ENCODE results near the gene PSPC1. TPM values are rescaled to one million over a fixed set of nuclear protein-coding genes. Genes with fewer than 3 reads are reported as not detected.
"Not testable (repeated sequence)": the region's sequence is repeated elsewhere in the genome, so short reads cannot be mapped to it uniquely, and the experiment has no call there.

Gene PSPC1, protein sequence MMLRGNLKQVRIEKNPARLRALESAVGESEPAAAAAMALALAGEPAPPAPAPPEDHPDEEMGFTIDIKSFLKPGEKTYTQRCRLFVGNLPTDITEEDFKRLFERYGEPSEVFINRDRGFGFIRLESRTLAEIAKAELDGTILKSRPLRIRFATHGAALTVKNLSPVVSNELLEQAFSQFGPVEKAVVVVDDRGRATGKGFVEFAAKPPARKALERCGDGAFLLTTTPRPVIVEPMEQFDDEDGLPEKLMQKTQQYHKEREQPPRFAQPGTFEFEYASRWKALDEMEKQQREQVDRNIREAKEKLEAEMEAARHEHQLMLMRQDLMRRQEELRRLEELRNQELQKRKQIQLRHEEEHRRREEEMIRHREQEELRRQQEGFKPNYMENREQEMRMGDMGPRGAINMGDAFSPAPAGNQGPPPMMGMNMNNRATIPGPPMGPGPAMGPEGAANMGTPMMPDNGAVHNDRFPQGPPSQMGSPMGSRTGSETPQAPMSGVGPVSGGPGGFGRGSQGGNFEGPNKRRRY
- 25.7 and 38.2 TPM in 2 replicates for total RNA-seq (2014; rRNA removed; shearing (Covaris generic); ENCODE audit: low replicate concordance)

DNA sequence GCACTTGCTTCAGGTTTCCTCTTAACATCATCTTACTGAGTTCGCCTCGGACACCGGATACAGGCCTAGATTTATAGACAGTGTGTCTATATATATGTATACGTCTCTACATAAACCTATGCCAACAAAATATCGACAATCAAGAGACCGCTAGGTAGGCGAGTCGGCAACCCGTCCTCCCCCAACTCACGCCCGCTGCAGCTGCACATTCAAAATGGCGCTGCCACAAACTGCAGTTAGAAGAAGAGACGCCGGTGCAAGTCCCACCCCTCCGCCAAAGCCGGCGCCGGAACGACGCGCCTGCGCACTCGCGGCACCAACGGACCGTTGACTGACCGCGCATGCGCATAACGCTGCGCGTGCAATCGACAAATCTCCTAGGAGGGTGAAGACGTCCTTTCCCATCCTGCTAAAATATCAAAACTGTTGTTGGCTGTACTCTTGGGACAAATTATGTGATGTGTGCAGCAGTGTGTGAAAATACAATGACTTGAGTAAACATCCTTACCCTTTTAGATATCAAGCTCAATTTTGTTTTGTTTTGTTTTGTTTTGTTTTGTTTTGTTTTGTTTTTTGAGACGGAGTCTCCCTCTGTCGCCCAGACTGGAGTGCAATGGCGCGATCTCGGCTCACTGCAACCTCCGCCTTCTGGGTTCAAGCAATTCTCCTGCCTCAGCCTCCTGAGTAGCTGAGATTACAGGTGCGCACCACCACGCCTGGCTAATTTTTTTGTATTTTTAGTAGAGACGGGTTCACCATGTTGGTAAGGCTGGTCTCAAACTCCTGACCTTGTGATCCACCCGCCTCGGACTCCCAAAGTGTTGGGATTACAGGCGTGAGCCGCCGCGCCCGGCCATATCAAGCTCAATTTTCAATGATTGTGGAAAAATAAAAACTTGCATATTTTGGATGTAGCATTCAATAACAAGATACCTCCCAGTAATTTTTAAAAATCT lies at the start of gene PSPC1:
TSS of gene PSPC1 (minus strand) at position 219 of the 956 bp plus-strand sequence. CDS start at position 31, 188 bp downstream.
- peaks cover 12% of the 10 kb centered on the region for H3K36me3 ChIP-seq
- not testable (repeated sequence) for H3K9me3 ChIP-seq, H3K27me3 ChIP-seq
- DNase-seq = peak; percentile 93
- H3K4me3 ChIP-seq = peak within 1 kb of the TSS; percentile 88

DNA sequence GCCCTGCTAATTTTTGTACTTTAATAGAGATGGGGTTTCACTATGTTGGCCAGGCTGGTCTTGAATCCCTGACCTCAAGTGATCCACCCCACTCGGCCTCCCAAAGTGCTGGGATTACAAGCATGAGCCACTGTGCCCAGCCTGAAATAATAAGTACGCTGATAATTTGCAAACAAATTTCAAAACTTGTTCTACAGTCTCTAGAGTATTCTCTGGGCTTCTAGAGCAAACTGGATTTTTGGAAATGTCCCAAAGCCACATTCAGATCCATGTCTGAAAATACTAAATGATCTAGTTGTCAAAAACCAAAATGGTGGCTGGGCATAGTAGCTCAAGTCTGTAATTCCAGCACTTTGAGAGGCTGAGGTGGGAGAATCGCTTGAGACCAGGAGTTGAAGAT lies 39.9 kb upstream of the PSPC1 start:
- peaks cover 31% of the 10 kb centered on the region for H3K36me3 ChIP-seq
- no peaks in the 10 kb centered on the region for H3K27me3 ChIP-seq
- no peak for DNase-seq
- no peaks in the 10 kb centered on the region for H3K9me3 ChIP-seq
- no peak overlapping the region for H3K4me3 ChIP-seq

DNA sequence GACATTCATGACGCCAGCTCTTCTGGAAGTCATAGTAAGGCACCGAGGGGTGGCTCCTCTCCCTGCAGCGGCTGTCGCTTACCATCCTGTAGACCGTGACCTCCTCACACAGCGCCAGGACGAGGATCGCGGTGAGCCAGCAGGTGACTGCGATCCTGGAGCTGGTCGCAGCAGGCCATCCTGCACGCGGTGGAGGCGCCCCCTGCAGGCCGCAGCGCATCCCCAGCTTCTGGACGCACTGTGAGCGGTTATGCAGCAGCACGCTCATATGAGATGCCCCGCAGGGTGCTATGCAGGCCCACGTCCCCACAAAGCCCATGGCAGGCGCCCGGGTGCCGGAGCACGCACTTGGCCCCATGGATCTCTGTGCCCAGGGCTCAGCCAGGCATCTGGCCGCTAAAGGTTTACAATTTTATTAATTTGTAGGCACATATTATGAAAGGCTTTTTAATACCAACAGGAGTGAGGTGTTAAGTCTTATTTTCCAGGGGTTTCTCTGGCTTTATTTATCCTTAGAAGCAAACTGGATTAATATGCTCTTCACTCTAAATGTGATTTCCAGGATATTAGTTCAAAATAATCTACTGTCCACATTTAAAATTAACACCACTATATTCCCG lies 35.6 kb upstream of the PSPC1 start:
- Histone ChIP-seq H3K36me3 (peaks cover 18% of the 10 kb centered on the region), H3K27me3 (no peaks in the 10 kb centered on the region), H3K9me3 (no peaks in the 10 kb centered on the region), H3K4me3 (no peak overlapping the region)
- no peak for DNase-seq

DNA sequence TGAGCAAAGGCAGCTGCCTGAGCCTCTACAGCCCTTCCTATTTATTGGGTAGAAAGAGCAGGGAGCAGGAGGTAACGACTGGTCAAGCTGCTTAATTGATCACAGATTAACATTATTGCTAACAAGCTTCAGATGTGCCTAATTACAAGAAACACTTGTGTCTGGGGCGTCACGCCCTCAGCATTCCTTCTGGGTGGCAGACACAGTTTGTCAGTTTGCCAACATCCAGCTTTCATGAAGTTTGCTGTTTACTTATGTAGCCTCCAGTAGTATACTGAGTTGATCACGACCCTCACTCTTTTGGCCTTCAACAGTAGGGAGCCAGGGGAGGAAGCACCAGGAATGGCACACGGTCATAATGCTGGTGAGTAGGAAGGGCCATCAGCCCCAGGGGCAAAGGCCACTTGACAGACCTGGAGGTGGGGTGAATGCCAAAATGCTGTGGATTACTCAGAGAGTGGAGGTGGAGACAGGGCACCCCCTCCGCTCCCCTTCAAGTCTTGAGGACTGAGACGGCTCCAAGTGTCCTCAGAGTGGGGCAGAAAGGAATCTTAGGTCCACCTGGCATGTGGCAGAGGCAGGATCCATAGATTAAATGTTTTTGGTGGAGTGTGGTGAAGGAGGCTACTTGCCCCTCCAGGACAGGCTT lies 34.9 kb upstream of the PSPC1 start:
- H3K27me3 ChIP-seq = no peaks in the 10 kb centered on the region
- no peaks in the 10 kb centered on the region for H3K9me3 ChIP-seq
- H3K4me3 ChIP-seq = no peak overlapping the region
- DNase-seq = no peak
- peaks cover 16% of the 10 kb centered on the region for H3K36me3 ChIP-seq

DNA sequence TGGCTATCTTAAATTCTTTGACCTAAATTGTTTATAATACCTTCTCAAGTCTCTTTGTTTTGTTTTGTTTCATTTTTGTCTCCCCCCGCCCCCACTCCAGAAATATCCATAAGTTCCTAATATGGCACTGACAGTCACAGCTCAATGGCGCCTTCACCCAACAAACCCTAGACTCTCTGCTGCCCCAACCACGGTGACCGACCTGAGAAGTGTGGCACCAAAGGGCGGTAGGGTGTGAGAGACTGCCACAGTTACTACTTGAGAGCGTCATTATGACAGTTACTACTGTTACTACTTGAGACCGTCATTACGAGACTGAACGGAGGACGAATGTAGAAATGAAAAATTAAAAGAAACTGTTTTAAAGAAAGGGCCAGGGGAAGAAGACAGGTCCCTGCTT lies 34.4 kb upstream of the PSPC1 start:
- Histone ChIP-seq H3K9me3 (no peaks in the 10 kb centered on the region), H3K27me3 (no peaks in the 10 kb centered on the region), H3K36me3 (peaks cover 14% of the 10 kb centered on the region), H3K4me3 (no peak overlapping the region)
- DNase-seq = no peak

DNA sequence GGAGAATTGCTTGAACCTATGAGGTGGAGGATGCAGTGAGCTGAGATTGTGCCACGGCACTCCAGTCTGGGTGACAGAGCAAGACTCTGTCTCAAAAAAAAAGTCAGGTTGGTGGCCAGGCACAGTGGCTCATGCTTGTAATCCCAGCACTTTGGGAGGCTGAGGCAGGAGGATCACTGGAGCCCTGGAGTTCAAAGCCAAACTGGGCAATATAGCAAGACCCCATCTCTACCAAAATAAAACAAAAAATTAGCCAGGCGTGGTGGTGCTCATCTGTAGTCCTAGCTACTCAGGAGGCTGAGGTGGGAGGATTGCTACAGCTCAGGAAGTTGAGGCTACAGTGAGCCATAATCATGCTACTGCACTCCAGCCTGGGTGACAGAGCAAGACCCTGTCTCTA lies 33.1 kb upstream of the PSPC1 start:
- H3K36me3 ChIP-seq = peaks cover 12% of the 10 kb centered on the region
- not testable (repeated sequence) for H3K4me3 ChIP-seq, H3K27me3 ChIP-seq, DNase-seq, H3K9me3 ChIP-seq

DNA sequence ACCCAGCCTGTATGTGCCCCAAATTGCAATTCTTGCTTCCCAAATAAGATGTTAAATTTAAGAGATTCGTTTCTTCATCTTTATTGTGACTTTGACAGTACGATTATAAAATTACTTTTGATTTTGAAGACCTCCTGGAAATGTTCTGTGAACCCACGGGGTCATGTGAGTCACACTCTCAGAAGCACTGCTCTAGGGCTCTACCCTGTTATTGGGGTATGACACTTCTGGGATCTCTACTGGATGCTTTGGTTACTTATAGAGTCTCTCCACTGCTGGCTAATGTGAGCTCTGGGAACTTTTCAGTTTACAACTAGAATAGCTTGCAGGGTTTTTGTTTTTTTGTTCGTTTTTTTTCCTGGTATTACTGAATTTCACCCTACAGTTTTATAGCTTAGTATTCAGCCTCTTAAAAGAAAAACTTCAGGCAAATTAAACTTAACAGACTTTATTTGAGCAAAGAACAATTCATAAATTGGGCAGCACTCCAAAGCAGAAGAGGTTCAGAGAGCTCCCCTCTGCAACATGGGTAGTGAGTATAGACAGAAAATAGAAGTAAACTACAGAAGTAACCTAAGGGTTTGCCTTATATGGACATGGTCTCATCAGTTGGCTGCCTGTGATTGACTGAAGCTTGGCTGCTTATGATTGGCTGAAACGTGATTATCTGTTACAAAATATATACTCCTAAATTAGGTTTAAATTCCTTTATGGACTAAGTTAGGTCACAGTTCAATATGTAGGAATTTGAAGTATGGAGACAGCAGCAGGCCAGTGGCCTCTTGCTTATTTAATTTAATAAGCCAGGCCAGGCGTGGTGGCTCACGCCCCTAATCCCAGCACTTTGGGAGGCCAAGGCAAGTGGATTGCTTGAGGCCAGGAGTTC lies 28.5 kb upstream of the PSPC1 start:
- no peaks in the 10 kb centered on the region for H3K27me3 ChIP-seq
- H3K9me3 ChIP-seq = no peaks in the 10 kb centered on the region
- no peaks in the 10 kb centered on the region; the same call in 1 of the 2 replicates for H3K36me3 ChIP-seq
- DNase-seq = peak; percentile 5
- H3K4me3 ChIP-seq = no peak overlapping the region

DNA sequence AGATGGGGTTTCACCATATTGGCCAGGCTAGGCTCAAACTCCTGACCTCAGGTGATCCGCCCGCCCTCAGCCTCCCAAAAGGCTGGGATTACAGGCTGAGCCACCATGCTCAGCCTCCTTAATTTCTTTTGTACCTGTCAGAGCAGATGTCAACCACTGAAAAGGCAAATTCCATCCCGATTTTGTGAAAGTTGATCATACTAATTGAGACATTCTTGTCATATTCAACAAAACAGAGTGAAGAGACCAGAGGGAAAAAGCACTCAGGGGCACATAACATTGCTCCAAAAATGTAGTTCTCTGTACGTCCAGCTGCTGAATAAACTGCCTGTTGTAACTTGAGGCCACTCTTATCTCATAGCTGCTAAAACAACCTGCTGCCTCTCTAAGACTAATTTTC lies 27.4 kb upstream of the PSPC1 start:
- H3K9me3 ChIP-seq = no peaks in the 10 kb centered on the region
- no peaks in the 10 kb centered on the region; the same call in 1 of the 2 replicates for H3K36me3 ChIP-seq
- no peaks in the 10 kb centered on the region for H3K27me3 ChIP-seq
- no peak for DNase-seq
- H3K4me3 ChIP-seq = no peak overlapping the region

DNA sequence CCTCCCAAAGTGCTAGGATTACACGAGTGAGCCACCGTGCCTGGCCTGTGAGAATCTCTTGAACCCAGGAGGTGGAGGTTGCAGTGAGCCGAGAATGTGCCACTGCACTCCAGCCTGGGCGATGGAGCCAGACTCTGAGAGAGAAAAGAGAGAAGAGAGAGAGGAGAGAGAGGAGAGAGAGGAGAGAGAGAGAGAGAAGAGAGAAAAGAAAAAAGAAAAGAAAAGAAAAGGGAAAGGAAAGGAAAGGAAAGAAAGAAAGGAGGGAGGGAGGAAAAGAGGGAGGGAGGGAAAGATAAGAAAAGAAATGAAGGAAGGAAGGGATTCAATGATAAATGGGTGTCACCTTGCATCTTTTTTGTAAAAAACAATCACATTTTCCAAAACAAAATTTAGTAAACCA lies 23.0 kb upstream of the PSPC1 start:
- DNase-seq = no peak
- Histone ChIP-seq H3K4me3 (no peak overlapping the region), H3K36me3 (no peaks in the 10 kb centered on the region), H3K9me3 (no peaks in the 10 kb centered on the region), H3K27me3 (no peaks in the 10 kb centered on the region)

DNA sequence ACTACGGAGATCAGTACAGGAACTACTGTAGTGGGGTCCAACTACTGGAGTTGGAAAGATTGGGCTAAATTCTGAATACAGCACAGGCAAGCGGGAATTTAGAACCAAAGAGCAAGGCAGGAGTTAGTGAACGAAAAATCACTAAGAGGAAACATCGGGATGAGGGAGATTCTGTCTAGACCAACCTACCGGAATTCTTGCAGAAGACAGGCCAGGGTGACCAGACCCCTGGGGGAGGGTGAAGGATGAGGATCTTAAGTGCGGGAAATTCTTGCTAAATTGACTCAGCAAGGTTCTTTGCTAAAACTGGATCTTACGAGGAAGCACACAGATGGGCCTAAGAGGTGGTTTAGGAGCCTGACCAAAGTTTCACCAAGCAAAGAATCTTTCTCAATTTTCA lies 13.2 kb upstream of the PSPC1 start:
- H3K27me3 ChIP-seq = no peaks in the 10 kb centered on the region
- no peaks in the 10 kb centered on the region for H3K36me3 ChIP-seq
- no peak for DNase-seq
- H3K4me3 ChIP-seq = no peak overlapping the region
- no peaks in the 10 kb centered on the region for H3K9me3 ChIP-seq

DNA sequence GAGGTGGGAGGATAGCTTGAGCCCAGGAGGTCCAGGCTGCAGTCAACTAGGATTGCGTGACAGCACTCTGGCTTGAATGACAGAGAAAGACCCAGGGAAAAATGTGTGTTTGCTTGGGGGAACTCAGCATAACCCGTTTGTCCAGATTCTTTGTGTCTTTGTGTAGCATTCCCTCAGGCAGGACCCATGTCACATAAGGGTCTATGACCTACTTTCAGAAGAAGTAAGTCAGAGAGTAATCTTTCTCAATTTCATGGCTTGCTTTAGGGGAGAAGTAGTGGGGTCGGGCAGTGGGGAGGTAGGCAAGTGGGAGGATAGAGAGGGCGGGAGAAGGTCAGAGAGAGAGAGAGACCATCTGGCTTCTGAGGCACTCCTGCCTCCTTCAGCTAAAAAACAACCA lies 11.9 kb upstream of the PSPC1 start:
- Histone ChIP-seq H3K4me3 (no peak overlapping the region), H3K9me3 (no peaks in the 10 kb centered on the region), H3K27me3 (no peaks in the 10 kb centered on the region)

DNA sequence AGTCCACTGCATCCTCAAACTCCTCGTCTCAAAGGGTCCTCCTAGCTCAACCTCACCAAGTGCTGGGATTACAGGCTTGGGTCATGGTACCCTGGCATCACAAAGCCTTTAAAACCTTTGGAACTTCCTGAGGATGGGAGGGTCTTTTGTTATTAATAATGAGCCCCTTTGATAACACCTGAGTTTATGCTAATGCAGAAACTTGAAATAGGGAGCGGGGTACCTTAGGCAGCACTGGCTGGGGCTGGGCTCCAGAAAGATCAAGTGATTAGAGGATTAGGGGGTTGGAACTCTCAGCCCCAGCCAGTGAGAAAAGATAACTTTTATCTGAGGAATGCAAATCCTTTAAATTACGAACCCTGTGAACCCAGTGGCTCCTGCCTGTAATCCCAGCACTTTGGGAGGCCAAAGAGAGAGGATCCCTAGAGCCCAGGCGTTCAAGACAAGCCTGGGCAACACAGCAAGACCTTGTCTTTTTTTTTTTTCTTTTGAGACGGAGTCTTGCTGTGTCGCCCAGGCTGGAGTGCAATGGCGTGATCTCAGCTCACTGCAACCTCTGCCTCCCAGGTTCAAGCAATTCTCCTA lies 9.3 kb upstream of the PSPC1 start:
- DNase-seq = no peak
- no peaks in the 10 kb centered on the region for H3K27me3 ChIP-seq
- H3K9me3 ChIP-seq = no peaks in the 10 kb centered on the region
- no peaks in the 10 kb centered on the region for H3K36me3 ChIP-seq
- no peak overlapping the region for H3K4me3 ChIP-seq

More for the DNA sequence above, 11.9 kb upstream of the PSPC1 start:
- no peaks in the 10 kb centered on the region for H3K36me3 ChIP-seq
- DNase-seq = no peak

DNA sequence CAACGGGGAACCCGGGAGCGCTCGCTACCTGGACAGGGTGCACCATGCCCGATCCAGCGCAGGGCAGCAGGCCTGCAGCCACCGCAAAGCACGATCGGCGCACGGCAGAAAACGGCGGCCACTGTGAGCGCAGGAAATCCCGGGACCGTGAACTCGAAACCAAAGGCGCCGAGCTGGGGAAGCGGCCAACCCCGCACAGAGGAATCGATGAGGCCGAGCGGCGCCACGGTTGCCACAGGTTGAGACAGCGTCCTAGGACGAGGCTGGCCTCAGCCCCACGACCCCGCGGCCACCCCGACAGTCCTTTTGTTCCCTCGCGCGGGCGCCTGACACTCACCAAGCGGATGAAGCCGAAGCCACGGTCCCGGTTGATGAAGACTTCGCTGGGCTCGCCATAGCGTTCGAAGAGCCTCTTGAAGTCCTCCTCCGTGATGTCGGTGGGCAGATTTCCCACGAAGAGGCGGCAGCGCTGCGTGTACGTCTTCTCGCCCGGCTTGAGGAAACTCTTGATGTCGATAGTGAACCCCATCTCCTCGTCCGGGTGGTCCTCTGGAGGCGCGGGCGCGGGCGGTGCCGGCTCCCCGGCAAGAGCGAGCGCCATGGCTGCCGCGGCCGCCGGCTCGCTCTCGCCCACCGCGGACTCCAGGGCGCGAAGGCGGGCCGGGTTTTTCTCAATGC lies 557 bp downstream of the PSPC1 start:
- Histone ChIP-seq H3K9me3 (no peaks in the 10 kb centered on the region), H3K4me3 (peak overlapping the region; percentile 88), H3K27me3 (no peaks in the 10 kb centered on the region), H3K36me3 (peaks cover 17% of the 10 kb centered on the region)
- peak; percentile 31 for DNase-seq

DNA sequence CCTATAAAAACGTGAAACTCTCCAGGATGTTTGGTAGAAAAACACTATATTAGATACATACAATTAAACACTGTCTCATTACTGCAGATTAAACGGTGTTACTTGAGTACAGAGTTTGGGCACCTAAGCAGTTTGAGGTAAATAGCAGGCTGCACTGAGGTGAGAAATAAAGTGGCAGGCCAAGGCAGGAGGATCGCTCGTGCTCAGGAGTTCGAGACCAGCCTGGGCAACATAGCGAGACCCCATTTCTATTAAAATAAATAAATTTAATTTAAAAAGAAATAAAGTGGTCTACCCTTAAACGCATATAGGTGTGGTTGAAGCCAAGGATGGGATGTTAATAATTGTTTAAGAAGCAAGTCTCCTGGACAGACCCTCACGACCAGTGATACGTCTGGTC lies 1.2 kb downstream of the PSPC1 start:
- Histone ChIP-seq H3K27me3 (no peaks in the 10 kb centered on the region), H3K9me3 (no peaks in the 10 kb centered on the region), H3K4me3 (peak overlapping the region; percentile 88), H3K36me3 (peaks cover 17% of the 10 kb centered on the region)
- DNase-seq = no peak

Data from MG63 (cell line).